DOHH2 (cell line): Measurements from ENCODE around the gene TUNAR.

Experiments used
- EZH2phosphoT487 ChIP-seq: fragments of 200-600 bp; sonication (generic); IDR thresholded peaks from 2 replicates; pipeline ENCODE4 v1.6.1; 2017; ENCODE audit warnings: borderline replicate concordance, mild to moderate bottlenecking, antibody characterized with exemption, low read length, moderate library complexity, mixed read lengths
- TF ChIP-seq, protein P1 (sequence below): fragments of 200-600 bp; sonication (generic); IDR thresholded peaks from one replicate; pipeline ENCODE4 v1.5.1; 2014; ENCODE audit warnings: antibody characterized with exemption, mild to moderate bottlenecking, low read depth, low read length; ENCODE audit not compliant: poor library complexity, severe bottlenecking

DNA sequence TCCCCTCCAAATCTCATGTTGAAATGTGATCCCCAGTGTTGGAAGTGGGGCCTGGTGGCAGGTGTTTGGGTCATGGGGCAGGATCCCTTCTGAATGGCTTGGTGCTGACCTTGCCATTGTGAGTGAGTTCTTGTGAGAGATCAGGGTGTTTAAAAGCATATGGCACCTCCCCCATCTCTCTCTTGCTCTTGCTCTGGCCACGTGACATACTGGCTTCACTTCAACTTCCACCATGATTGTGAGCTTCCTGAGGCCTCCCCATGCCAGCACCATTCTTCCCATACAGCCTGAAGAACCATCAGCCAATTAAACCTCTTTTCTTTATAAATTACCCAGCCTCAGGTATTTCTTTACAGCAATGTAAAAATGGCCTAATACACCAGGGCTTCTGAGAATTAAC lies 82.7 kb downstream of the TUNAR start:
- TF ChIP-seq, protein P1, sequence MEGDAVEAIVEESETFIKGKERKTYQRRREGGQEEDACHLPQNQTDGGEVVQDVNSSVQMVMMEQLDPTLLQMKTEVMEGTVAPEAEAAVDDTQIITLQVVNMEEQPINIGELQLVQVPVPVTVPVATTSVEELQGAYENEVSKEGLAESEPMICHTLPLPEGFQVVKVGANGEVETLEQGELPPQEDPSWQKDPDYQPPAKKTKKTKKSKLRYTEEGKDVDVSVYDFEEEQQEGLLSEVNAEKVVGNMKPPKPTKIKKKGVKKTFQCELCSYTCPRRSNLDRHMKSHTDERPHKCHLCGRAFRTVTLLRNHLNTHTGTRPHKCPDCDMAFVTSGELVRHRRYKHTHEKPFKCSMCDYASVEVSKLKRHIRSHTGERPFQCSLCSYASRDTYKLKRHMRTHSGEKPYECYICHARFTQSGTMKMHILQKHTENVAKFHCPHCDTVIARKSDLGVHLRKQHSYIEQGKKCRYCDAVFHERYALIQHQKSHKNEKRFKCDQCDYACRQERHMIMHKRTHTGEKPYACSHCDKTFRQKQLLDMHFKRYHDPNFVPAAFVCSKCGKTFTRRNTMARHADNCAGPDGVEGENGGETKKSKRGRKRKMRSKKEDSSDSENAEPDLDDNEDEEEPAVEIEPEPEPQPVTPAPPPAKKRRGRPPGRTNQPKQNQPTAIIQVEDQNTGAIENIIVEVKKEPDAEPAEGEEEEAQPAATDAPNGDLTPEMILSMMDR = no peak
- TF ChIP-seq EZH2phosphoT487 = no peak
